CD4-positive, alpha-beta T cell treated with Interleukin-4 for 1 hour (primary cell): ENCODE measurements around the gene COL13A1.

Experiments
- DNase-seq, 2 donors: peaks; one replicate each; pipeline ENCODE4 v3.0.0-alpha.2; 2020 to 2022

COL13A1 gene

GRCh38 chr10:69955211-69955805 is 153.6 kb downstream of the COL13A1 start:
- DNase-seq, result no peak

- no peak for DNase-seq
Observed at GRCh38 chr10:69955897-69956740, 154.4 kb downstream of the COL13A1 start.

- DNase-seq, result no peak
Observed at GRCh38 chr10:69956741-69957230, 155.1 kb downstream of the COL13A1 start.

- no peak for DNase-seq
Observed at GRCh38 chr10:69957241-69957885, 155.7 kb downstream of the COL13A1 start.

GRCh38 chr10:69957886-69958555 is 156.3 kb downstream of the COL13A1 start:
- peak in 1 of 2 donors; percentile 42 for DNase-seq

- no peak for DNase-seq
Observed at GRCh38 chr10:69958556-69958902, 156.8 kb downstream of the COL13A1 start.

GRCh38 chr10:69959911-69960310 is 158.2 kb downstream of the COL13A1 start:
- DNase-seq, result peak in 1 of 2 donors; percentile 9

GRCh38 chr10:69960606-69960987 is 158.9 kb downstream of the COL13A1 start:
- DNase-seq, result no peak

- no peak for DNase-seq
Observed at GRCh38 chr10:69960988-69961880, 159.5 kb downstream of the COL13A1 start.

- DNase-seq, result no peak
Observed at GRCh38 chr10:69961881-69962745, 160.4 kb downstream of the COL13A1 start.

- no peak for DNase-seq
Observed at GRCh38 chr10:69962746-69963135, 161.0 kb downstream of the COL13A1 start.

- no peak for DNase-seq
Observed at GRCh38 chr10:69963178-69963834, 161.6 kb downstream of the COL13A1 start.

- DNase-seq, result no peak
Observed at GRCh38 chr10:69963835-69964710, 162.4 kb downstream of the COL13A1 start.

- no peak for DNase-seq
Observed at GRCh38 chr10:69965086-69965485, 163.4 kb downstream of the COL13A1 start.

- DNase-seq, result no peak
Observed at GRCh38 chr10:69965919-69966662, 164.4 kb downstream of the COL13A1 start.

- DNase-seq, result no peak
Observed at GRCh38 chr10:69968830-69969229, 167.1 kb downstream of the COL13A1 start.

- no peak for DNase-seq
Observed at GRCh38 chr10:69969977-69970376, 168.3 kb downstream of the COL13A1 start.

GRCh38 chr10:69972981-69973397 is 171.3 kb downstream of the COL13A1 start:
- no peak for DNase-seq

GRCh38 chr10:69973678-69974077 is 172.0 kb downstream of the COL13A1 start:
- DNase-seq, result no peak
